GM23248 (cell line): ENCODE measurements around the gene RAB30.

Experiments
- EZH2 ChIP-seq: fragments of 200-600 bp; sonication (generic); IDR thresholded peaks from 2 replicates; pipeline ENCODE4 v1.6.1; 2018; ENCODE audit warnings: antibody characterized with exemption, mild to moderate bottlenecking; ENCODE audit not compliant: insufficient read depth, poor library complexity, severe bottlenecking
- EZH2phosphoT487 ChIP-seq: fragments of 200-600 bp; sonication (generic); IDR thresholded peaks from 2 replicates; pipeline ENCODE4 v1.6.1; 2018; ENCODE audit warnings: antibody characterized with exemption, moderate library complexity, mild to moderate bottlenecking, low read depth; ENCODE audit not compliant: insufficient read depth

DNA sequence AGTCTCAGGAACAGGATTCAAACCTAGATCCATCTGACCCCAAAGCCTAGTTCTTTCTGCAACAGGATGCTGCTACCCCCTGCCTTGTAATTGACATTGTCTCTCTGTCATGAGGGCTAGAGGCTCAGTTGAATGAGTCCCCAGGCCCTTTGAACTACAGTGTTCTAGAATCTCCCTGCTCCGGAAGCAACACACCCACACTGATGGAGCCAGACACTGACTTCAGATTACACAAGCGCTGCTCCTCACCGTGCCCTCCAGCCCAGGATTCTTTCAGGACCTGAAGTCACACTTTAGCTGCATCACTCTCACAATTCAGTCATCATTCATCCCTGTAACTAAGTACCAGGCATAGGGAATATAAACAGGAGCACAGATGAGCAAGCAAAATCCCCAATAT lies 69.6 kb downstream of the RAB30 start:
- TF ChIP-seq EZH2phosphoT487 (no peak), EZH2 (no peak)
